HepG2 (cell line): Measurements from ENCODE around the gene INHBC. TPM values are rescaled to one million over a fixed set of nuclear protein-coding genes. Genes with fewer than 3 reads are reported as not detected.

ENCODE experiments used
- HDAC1 ChIP-seq: sonication (generic); formaldehyde crosslinking; IDR thresholded peaks from 2 replicates; pipeline ENCODE4 v1.5.1; 2020; ENCODE audit warnings: mild to moderate bottlenecking, missing genetic modification reagents
- KLF11 ChIP-seq: IDR thresholded peaks from 2 replicates; pipeline ENCODE4 v1.6.1; 2016; ENCODE audit warnings: missing compliant biosample characterization
- KMT2B ChIP-seq: IDR thresholded peaks from 2 replicates; pipeline ENCODE4 v1.6.1; 2016; ENCODE audit warnings: missing genetic modification reagents, missing compliant biosample characterization
- MAF1 ChIP-seq: sonication (generic); formaldehyde crosslinking; IDR thresholded peaks from 2 replicates; pipeline ENCODE4 v1.5.0; 2020; ENCODE audit warnings: missing genetic modification reagents, borderline replicate concordance
- MZF1 ChIP-seq: sonication (generic); formaldehyde crosslinking; IDR thresholded peaks from 2 replicates; pipeline ENCODE4 v1.8.1; 2023; ENCODE audit warnings: mild to moderate bottlenecking, missing genetic modification reagents, borderline replicate concordance
- NFIB ChIP-seq: sonication (generic); formaldehyde crosslinking; IDR thresholded peaks from 2 replicates; pipeline ENCODE4 v1.9.0; 2021; ENCODE audit warnings: missing genetic modification reagents, mild to moderate bottlenecking, borderline replicate concordance
- RARA ChIP-seq: IDR thresholded peaks from 2 replicates; pipeline ENCODE4 v1.6.1; 2016; ENCODE audit warnings: missing genetic modification reagents, missing compliant biosample characterization
- RELA ChIP-seq: sonication (generic); formaldehyde crosslinking; IDR thresholded peaks from 2 replicates; pipeline ENCODE4 v1.4.0; 2020; ENCODE audit warnings: missing genetic modification reagents
- SNAI1 ChIP-seq: sonication (generic); formaldehyde crosslinking; IDR thresholded peaks from 2 replicates; pipeline ENCODE4 v1.5.0; 2020; ENCODE audit warnings: mild to moderate bottlenecking, missing genetic modification reagents, borderline replicate concordance
- ZBTB38 ChIP-seq: sonication (generic); formaldehyde crosslinking; IDR thresholded peaks from 2 replicates; pipeline ENCODE4 v1.5.1; 2020; ENCODE audit warnings: mild to moderate bottlenecking, missing genetic modification reagents
- ZBTB7A ChIP-seq: sonication (generic); formaldehyde crosslinking; IDR thresholded peaks from 2 replicates; pipeline ENCODE4 v1.8.0; 2022; ENCODE audit warnings: mild to moderate bottlenecking, missing genetic modification reagents
- ZNF329 ChIP-seq: sonication (generic); formaldehyde crosslinking; IDR thresholded peaks from 2 replicates; pipeline ENCODE4 v1.9.0; 2021; ENCODE audit warnings: low read depth, mild to moderate bottlenecking, missing genetic modification reagents
- ZNF501 ChIP-seq: sonication (generic); formaldehyde crosslinking; IDR thresholded peaks from 2 replicates; pipeline ENCODE4 v1.5.1; 2020; ENCODE audit warnings: mild to moderate bottlenecking, moderate library complexity, missing genetic modification reagents
- polyA plus RNA-seq, 8 experiments: library from polyadenylated mRNA; depleted of rRNA in 3 of 8; stranded (reverse) in 7 of 8; unstranded in 1 of 8; fragments of >200 nt; fragmentation: Illumina TruSeq in 4 of 8; extraction: Trizol in 4 of 8; gene quantifications; 2 replicates each; pipeline versions ENCODE4 v1.2.1 to v1.2.3, GENCODE V29; 2011 to 2016; ENCODE audit warnings: low read depth in 4 of 8, missing spikeins in 1 of 8, mixed read lengths in 1 of 8; ENCODE audit not compliant: insufficient read depth in 1 of 8
- total RNA-seq, 5 experiments: library from RNA; depleted of rRNA; stranded (reverse); fragments of >200 nt; fragmentation: Illumina TruSeq; extraction: Trizol; gene quantifications; 2 replicates each; pipeline ENCODE4 v1.2.3, GENCODE V29; 2016; ENCODE audit warnings: low read depth in 1 of 5
- TF ChIP-seq, protein P1 (sequence below): sonication (generic); formaldehyde crosslinking; conservative IDR thresholded peaks from 2 replicates; pipeline ENCODE4 v1.4.0; 2020; ENCODE audit warnings: mild to moderate bottlenecking, missing genetic modification reagents, moderate library complexity
- TF ChIP-seq, protein P2 (sequence below): sonication (generic); formaldehyde crosslinking; IDR thresholded peaks from 2 replicates; pipeline ENCODE4 v1.4.0; 2020; ENCODE audit warnings: missing genetic modification reagents
- TF ChIP-seq, protein P3 (sequence below): sonication (generic); formaldehyde crosslinking; IDR thresholded peaks from 2 replicates; pipeline ENCODE4 v1.5.0; 2020; ENCODE audit warnings: mild to moderate bottlenecking, missing genetic modification reagents, moderate library complexity
- TF ChIP-seq, protein P4 (sequence below): sonication (generic); formaldehyde crosslinking; IDR thresholded peaks from 2 replicates; pipeline ENCODE4 v1.8.1; 2022; ENCODE audit warnings: low read depth, mild to moderate bottlenecking, missing genetic modification reagents
- TF ChIP-seq, protein P5 (sequence below): sonication (generic); IDR thresholded peaks from 2 replicates; pipeline ENCODE4 v1.6.1; 2016; ENCODE audit warnings: low read depth, borderline replicate concordance

INHBC gene
- total and polyA plus RNA-seq, 2 of the 13 experiments (the other 11 are each of a cell fraction or from before 2014, with no cell fraction given): 1.8 to 13.8 TPM

DNA sequence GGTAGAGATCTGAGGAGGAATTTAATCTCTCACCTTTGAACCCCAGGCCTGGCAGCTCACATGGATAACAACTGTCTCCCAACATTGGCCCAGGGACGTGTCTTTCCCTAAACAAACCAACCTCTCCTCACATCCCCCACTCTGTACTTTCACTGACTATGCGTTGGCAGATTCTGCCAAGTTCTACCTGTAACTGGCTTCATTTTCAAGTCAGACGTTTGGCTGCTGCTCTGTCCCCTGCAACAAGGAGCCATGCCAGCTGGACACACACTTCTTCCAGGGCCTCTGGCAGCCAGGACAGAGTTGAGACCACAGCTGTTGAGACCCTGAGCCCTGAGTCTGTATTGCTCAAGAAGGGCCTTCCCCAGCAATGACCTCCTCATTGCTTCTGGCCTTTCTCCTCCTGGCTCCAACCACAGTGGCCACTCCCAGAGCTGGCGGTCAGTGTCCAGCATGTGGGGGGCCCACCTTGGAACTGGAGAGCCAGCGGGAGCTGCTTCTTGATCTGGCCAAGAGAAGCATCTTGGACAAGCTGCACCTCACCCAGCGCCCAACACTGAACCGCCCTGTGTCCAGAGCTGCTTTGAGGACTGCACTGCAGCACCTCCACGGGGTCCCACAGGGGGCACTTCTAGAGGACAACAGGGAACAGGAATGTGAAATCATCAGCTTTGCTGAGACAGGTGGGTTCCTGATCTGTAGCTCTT is at the start of gene INHBC (continued):
- TF ChIP-seq, protein P1, sequence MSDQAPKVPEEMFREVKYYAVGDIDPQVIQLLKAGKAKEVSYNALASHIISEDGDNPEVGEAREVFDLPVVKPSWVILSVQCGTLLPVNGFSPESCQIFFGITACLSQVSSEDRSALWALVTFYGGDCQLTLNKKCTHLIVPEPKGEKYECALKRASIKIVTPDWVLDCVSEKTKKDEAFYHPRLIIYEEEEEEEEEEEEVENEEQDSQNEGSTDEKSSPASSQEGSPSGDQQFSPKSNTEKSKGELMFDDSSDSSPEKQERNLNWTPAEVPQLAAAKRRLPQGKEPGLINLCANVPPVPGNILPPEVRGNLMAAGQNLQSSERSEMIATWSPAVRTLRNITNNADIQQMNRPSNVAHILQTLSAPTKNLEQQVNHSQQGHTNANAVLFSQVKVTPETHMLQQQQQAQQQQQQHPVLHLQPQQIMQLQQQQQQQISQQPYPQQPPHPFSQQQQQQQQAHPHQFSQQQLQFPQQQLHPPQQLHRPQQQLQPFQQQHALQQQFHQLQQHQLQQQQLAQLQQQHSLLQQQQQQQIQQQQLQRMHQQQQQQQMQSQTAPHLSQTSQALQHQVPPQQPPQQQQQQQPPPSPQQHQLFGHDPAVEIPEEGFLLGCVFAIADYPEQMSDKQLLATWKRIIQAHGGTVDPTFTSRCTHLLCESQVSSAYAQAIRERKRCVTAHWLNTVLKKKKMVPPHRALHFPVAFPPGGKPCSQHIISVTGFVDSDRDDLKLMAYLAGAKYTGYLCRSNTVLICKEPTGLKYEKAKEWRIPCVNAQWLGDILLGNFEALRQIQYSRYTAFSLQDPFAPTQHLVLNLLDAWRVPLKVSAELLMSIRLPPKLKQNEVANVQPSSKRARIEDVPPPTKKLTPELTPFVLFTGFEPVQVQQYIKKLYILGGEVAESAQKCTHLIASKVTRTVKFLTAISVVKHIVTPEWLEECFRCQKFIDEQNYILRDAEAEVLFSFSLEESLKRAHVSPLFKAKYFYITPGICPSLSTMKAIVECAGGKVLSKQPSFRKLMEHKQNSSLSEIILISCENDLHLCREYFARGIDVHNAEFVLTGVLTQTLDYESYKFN: peak; percentile 70
- TF ChIP-seq, protein P2, sequence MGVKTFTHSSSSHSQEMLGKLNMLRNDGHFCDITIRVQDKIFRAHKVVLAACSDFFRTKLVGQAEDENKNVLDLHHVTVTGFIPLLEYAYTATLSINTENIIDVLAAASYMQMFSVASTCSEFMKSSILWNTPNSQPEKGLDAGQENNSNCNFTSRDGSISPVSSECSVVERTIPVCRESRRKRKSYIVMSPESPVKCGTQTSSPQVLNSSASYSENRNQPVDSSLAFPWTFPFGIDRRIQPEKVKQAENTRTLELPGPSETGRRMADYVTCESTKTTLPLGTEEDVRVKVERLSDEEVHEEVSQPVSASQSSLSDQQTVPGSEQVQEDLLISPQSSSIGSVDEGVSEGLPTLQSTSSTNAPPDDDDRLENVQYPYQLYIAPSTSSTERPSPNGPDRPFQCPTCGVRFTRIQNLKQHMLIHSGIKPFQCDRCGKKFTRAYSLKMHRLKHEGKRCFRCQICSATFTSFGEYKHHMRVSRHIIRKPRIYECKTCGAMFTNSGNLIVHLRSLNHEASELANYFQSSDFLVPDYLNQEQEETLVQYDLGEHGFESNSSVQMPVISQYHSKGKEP: no peak
- TF ChIP-seq, protein P3, sequence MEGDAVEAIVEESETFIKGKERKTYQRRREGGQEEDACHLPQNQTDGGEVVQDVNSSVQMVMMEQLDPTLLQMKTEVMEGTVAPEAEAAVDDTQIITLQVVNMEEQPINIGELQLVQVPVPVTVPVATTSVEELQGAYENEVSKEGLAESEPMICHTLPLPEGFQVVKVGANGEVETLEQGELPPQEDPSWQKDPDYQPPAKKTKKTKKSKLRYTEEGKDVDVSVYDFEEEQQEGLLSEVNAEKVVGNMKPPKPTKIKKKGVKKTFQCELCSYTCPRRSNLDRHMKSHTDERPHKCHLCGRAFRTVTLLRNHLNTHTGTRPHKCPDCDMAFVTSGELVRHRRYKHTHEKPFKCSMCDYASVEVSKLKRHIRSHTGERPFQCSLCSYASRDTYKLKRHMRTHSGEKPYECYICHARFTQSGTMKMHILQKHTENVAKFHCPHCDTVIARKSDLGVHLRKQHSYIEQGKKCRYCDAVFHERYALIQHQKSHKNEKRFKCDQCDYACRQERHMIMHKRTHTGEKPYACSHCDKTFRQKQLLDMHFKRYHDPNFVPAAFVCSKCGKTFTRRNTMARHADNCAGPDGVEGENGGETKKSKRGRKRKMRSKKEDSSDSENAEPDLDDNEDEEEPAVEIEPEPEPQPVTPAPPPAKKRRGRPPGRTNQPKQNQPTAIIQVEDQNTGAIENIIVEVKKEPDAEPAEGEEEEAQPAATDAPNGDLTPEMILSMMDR (CRISPR knock-in tag): peak; percentile 12; the same call in 1 of the 2 replicates
- TF ChIP-seq, protein P4, sequence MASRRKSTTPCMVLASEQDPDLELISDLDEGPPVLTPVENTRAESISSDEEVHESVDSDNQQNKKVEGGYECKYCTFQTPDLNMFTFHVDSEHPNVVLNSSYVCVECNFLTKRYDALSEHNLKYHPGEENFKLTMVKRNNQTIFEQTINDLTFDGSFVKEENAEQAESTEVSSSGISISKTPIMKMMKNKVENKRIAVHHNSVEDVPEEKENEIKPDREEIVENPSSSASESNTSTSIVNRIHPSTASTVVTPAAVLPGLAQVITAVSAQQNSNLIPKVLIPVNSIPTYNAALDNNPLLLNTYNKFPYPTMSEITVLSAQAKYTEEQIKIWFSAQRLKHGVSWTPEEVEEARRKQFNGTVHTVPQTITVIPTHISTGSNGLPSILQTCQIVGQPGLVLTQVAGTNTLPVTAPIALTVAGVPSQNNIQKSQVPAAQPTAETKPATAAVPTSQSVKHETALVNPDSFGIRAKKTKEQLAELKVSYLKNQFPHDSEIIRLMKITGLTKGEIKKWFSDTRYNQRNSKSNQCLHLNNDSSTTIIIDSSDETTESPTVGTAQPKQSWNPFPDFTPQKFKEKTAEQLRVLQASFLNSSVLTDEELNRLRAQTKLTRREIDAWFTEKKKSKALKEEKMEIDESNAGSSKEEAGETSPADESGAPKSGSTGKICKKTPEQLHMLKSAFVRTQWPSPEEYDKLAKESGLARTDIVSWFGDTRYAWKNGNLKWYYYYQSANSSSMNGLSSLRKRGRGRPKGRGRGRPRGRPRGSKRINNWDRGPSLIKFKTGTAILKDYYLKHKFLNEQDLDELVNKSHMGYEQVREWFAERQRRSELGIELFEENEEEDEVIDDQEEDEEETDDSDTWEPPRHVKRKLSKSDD (CRISPR knock-in tag): no peak
- peak; percentile 73 for TF ChIP-seq HDAC1
- no peak; the same call in 1 of the 2 replicates for TF ChIP-seq RARA (CRISPR knock-in tag)
- TF ChIP-seq NFIB (CRISPR knock-in tag): no peak
- 0 out of 2 replicates have a peak, but pooled peaks have one; percentile 19 for TF ChIP-seq ZNF501 (CRISPR knock-in tag)
- TF ChIP-seq KLF11 (CRISPR knock-in tag): no peak
- 0 out of 2 replicates have a peak, but pooled peaks have one; percentile 10 for TF ChIP-seq ZBTB7A (CRISPR knock-in tag)
- peak; percentile 84; the same call in 1 of the 2 replicates for TF ChIP-seq RELA
- TF ChIP-seq KMT2B: 0 out of 2 replicates have a peak, but pooled peaks have one; percentile 18
- TF ChIP-seq, protein P5, sequence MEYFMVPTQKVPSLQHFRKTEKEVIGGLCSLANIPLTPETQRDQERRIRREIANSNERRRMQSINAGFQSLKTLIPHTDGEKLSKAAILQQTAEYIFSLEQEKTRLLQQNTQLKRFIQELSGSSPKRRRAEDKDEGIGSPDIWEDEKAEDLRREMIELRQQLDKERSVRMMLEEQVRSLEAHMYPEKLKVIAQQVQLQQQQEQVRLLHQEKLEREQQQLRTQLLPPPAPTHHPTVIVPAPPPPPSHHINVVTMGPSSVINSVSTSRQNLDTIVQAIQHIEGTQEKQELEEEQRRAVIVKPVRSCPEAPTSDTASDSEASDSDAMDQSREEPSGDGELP: peak; percentile 79; the same call in 1 of the 2 replicates
- TF ChIP-seq ZNF329 (CRISPR knock-in tag): no peak
- no peak for TF ChIP-seq MZF1 (CRISPR knock-in tag)
- TF ChIP-seq MAF1 (CRISPR knock-in tag): no peak
- TF ChIP-seq ZBTB38 (CRISPR knock-in tag): 0 out of 2 replicates have a peak, but pooled peaks have one; percentile 41
- 0 out of 2 replicates have a peak, but pooled peaks have one; percentile 86 for TF ChIP-seq SNAI1 (CRISPR knock-in tag)
